ENCODE results near the gene BCCIP. TPM values are rescaled to one million over a fixed set of nuclear protein-coding genes. Genes with fewer than 3 reads are reported as not detected.

The BCCIP gene
- polyA plus RNA-seq, result 10 to 100 TPM; 53.8 to 74.9 (median 63.6) TPM

GRCh38 chr10:125822878-125823662 is at the start of gene BCCIP, which contains the start of gene UROS:
Gene BCCIP (plus strand): TSS chr10:125823546. CDS start chr10:125823558, 12 bp downstream.
Gene UROS (minus strand): TSS chr10:125823258. CDS start chr10:125816499, 6,759 bp downstream.
- peak within 1 kb of the TSS; percentile 78 to 88 (median 84) for H3K4me3 Mint-ChIP-seq
- peaks cover 4 to 6% of the 10 kb centered on the region in 2 donors for H3K4me1 Mint-ChIP-seq

GRCh38 chr10:125773687-125774543 is 49.4 kb upstream of the BCCIP start:
- Mint-ChIP-seq H3K4me3 (no peak overlapping the region), H3K27me3 (ENCODE audit: low read depth in 3 of 3) (peaks cover 0 to 1% (median 1%) of the 10 kb centered on the region in 3 donors), H3K9me3 (peaks cover 0 to 1% (median 0%) of the 10 kb centered on the region in 6 donors), H3K4me1 (no peaks in the 10 kb centered on the region), H3K36me3 (peaks cover 0 to 5% (median 0%) of the 10 kb centered on the region in 3 donors), H3K27ac (no peak overlapping the region)
- DNase-seq, result no peak

More at GRCh38 chr10:125822878-125823662, at the start of gene BCCIP, which contains the start of gene UROS:
- peak within 1 kb of the TSS in 3 of 6 donors; percentile 74 to 89 (median 88) for H3K27ac Mint-ChIP-seq
- DNase-seq, result peak; percentile 94 to 97 (median 96)
- no peaks in the 10 kb centered on the region for H3K9me3 Mint-ChIP-seq
- peaks cover 3 to 6% (median 4%) of the 10 kb centered on the region in 3 donors for H3K36me3 Mint-ChIP-seq
- peaks cover 0 to 3% (median 2%) of the 10 kb centered on the region in 3 donors for H3K27me3 Mint-ChIP-seq (ENCODE audit: low read depth in 3 of 3)

DNA sequence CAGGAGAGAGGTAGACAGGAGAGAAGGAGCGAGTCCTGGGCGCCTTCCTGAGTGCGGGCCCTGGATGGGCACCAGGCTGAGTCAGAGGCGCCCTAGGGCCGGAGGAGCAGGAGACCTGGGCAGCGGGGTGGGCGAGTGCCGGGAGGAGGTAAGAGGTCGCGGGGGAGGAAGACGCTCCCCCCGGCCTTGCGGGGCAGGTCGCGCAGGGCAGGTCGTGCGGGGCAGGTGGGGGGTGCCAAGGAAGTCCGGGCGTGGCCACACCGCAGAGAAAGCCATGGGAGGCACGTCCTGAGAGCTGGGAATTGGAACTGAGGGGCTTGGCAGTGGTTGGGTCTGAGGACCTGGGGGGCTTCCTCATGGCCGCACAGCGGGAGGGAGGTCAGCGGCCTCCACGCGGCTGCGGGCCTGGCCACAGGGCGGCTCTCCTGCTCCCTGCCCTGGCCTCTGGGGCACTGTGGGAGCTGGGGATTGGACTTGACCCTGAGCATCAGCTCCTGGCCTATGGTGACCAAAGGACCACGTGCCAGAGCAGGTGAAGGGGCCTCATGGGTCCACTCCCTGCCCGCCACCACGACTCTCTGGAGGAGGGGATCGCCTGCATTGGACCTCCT is 48.7 kb upstream of the BCCIP start:
- Mint-ChIP-seq H3K27me3 (ENCODE audit: low read depth in 3 of 3) (peaks cover 0 to 1% (median 1%) of the 10 kb centered on the region in 3 donors), H3K36me3 (peaks cover 0 to under 1% (median 0%) of the 10 kb centered on the region in 3 donors), H3K27ac (no peak overlapping the region), H3K9me3 (peaks cover 0 to 1% (median 0%) of the 10 kb centered on the region in 6 donors), H3K4me1 (no peaks in the 10 kb centered on the region), H3K4me3 (no peak overlapping the region)
- no peak for DNase-seq

- H3K27ac Mint-ChIP-seq, result no peak within 1 kb of the TSS
- no peaks in the 10 kb centered on the region for H3K4me1 Mint-ChIP-seq
- peaks cover 0 to 1% (median 1%) of the 10 kb centered on the region in 3 donors for H3K27me3 Mint-ChIP-seq (ENCODE audit: low read depth in 3 of 3)
- DNase-seq, result no peak
- no peak within 1 kb of the TSS for H3K4me3 Mint-ChIP-seq
- peaks cover 0 to 1% (median 0%) of the 10 kb centered on the region in 6 donors for H3K9me3 Mint-ChIP-seq
- H3K36me3 Mint-ChIP-seq, result peaks cover 0 to 3% (median 0%) of the 10 kb centered on the region in 3 donors
These were observed 47.7 kb upstream of the BCCIP start, which contains the start of gene MMP21 for GRCh38 chr10:125775491-125776106. Gene MMP21 (minus strand): TSS chr10:125775821. CDS start chr10:125775821, 0 bp downstream.

DNA sequence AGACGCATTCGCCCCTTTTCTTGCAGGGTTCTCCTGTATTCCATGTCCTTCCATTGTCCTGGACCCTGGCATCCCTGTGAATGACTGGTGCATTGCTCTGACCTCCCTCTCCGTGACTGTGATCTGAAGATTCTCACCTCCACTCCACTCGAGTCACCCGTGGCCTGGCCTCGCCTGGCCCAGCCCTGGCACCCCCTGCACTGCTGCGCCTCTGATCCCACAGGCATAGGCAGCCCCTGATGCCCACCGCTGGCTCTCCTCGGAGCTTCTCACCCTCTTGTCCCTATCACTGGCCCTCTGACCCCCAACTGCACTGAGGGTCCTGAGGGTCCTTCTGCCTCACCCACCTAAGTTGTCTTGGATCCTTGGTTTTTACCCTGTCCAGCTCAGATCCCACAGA is 45.5 kb upstream of the BCCIP start:
- Mint-ChIP-seq H3K27me3 (ENCODE audit: low read depth in 3 of 3) (peaks cover 0 to 1% (median 1%) of the 10 kb centered on the region in 3 donors), H3K4me3 (no peak overlapping the region), H3K9me3 (peaks cover 0 to 1% (median 0%) of the 10 kb centered on the region in 6 donors), H3K27ac (no peak overlapping the region), H3K4me1 (no peaks in the 10 kb centered on the region), H3K36me3 (peaks cover 0 to 3% (median 0%) of the 10 kb centered on the region in 3 donors)
- no peak for DNase-seq

DNA sequence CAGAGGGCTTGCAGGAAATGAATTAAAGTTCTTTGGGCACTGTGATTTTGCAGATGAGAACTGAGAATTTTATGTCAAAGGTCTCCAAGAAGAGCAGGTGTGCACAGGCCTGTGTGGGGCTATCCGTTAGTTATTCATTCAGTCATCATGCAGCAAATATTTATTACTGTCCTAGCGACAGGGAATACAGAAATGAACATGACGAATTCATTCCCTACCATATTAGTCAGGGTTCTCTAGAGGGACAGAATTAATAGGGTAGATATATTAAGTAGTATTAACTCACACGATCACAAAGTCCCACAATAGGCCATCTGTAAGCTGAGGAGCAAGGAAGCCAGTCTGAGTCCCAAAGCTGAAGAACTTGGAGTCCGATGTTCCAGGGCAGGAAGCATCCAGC is 44.8 kb upstream of the BCCIP start:
- peaks cover 0 to 1% (median 0%) of the 10 kb centered on the region in 6 donors for H3K9me3 Mint-ChIP-seq
- H3K4me3 Mint-ChIP-seq, result no peak overlapping the region
- no peaks in the 10 kb centered on the region for H3K4me1 Mint-ChIP-seq
- DNase-seq, result no peak
- no peak overlapping the region for H3K27ac Mint-ChIP-seq
- H3K27me3 Mint-ChIP-seq (ENCODE audit: low read depth in 3 of 3), result peaks cover 0 to 1% (median 1%) of the 10 kb centered on the region in 3 donors
- H3K36me3 Mint-ChIP-seq, result peaks cover 0 to 3% (median 0%) of the 10 kb centered on the region in 3 donors

GRCh38 chr10:125779403-125780327 is 43.7 kb upstream of the BCCIP start:
- no peak for DNase-seq

GRCh38 chr10:125781374-125781773 is 42.0 kb upstream of the BCCIP start:
- no peaks in the 10 kb centered on the region for H3K9me3 Mint-ChIP-seq
- H3K27ac Mint-ChIP-seq, result no peak overlapping the region
- H3K36me3 Mint-ChIP-seq, result peaks cover 5 to 13% (median 6%) of the 10 kb centered on the region in 3 donors
- DNase-seq, result no peak
- no peak overlapping the region for H3K4me3 Mint-ChIP-seq
- no peaks in the 10 kb centered on the region for H3K4me1 Mint-ChIP-seq
- peaks cover 0 to 1% (median 1%) of the 10 kb centered on the region in 3 donors for H3K27me3 Mint-ChIP-seq (ENCODE audit: low read depth in 3 of 3)

More at GRCh38 chr10:125779403-125780327, 43.7 kb upstream of the BCCIP start:
- no peaks in the 10 kb centered on the region for H3K4me1 Mint-ChIP-seq
- peaks cover 0 to 6% (median 0%) of the 10 kb centered on the region in 3 donors for H3K36me3 Mint-ChIP-seq
- H3K4me3 Mint-ChIP-seq, result no peak overlapping the region
- peaks cover 0 to 1% (median 1%) of the 10 kb centered on the region in 3 donors for H3K27me3 Mint-ChIP-seq (ENCODE audit: low read depth in 3 of 3)
- H3K27ac Mint-ChIP-seq, result peak overlapping the region in 1 of 6 donors; percentile 13
- no peaks in the 10 kb centered on the region for H3K9me3 Mint-ChIP-seq

DNA sequence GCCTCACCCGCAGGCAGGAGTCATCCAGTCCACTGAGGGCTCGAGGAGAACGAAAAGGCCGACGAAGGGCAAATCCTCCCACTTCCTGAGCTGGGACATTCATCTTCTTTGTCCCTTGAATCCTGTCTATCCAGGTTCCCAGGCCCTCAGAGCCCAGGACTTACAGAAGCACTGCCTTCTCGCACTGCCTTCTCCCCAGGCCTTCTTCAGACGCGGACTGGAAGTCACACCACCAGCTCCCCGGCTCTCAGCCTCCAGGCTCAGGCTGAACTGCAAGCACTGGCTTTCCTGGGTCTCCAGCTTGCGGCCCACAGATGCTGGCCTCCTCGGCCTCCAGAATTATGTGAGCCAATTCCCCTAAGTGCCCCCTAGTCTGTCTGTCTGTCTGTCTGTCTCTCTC is 41.3 kb upstream of the BCCIP start:
- H3K27me3 Mint-ChIP-seq (ENCODE audit: low read depth in 3 of 3), result peaks cover 0 to 1% (median 1%) of the 10 kb centered on the region in 3 donors
- H3K4me1 Mint-ChIP-seq, result no peaks in the 10 kb centered on the region
- no peak for DNase-seq
- no peak overlapping the region for H3K4me3 Mint-ChIP-seq
- no peak overlapping the region for H3K27ac Mint-ChIP-seq
- H3K36me3 Mint-ChIP-seq, result peaks cover 5 to 13% (median 6%) of the 10 kb centered on the region in 3 donors
- H3K9me3 Mint-ChIP-seq, result no peaks in the 10 kb centered on the region

DNA sequence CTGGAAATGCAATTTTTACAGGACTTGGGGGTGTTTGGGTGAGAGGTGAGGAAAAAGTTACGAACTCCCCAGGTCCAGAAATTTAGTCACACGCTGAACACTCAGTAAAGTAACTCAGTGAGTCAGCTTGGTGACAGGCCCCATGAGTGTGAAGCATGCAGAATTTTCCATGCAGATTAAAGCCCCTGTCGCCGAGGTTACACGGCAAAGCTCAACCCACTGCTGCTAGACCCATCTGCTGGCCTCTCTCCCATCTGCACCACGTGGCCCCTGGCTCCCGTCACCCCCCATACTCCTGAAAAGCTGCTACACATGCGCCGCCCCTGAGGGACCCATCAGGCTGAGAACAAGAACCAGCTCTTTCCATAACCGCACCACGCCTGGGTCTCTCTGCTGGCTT is 40.7 kb upstream of the BCCIP start:
- no peaks in the 10 kb centered on the region for H3K9me3 Mint-ChIP-seq
- H3K4me1 Mint-ChIP-seq, result peaks cover 4 to 5% of the 10 kb centered on the region in 2 donors
- H3K4me3 Mint-ChIP-seq, result no peak overlapping the region
- H3K27ac Mint-ChIP-seq, result no peak overlapping the region
- peaks cover 0 to 1% (median 1%) of the 10 kb centered on the region in 3 donors for H3K27me3 Mint-ChIP-seq (ENCODE audit: low read depth in 3 of 3)
- H3K36me3 Mint-ChIP-seq, result peaks cover 5 to 13% (median 10%) of the 10 kb centered on the region in 3 donors
- no peak for DNase-seq

GRCh38 chr10:125783408-125783807 is 39.9 kb upstream of the BCCIP start:
- H3K27me3 Mint-ChIP-seq (ENCODE audit: low read depth in 3 of 3), result no peaks in the 10 kb centered on the region
- peaks cover 11 to 13% of the 10 kb centered on the region in 2 donors for H3K4me1 Mint-ChIP-seq
- no peak overlapping the region for H3K27ac Mint-ChIP-seq
- DNase-seq, result no peak
- H3K4me3 Mint-ChIP-seq, result no peak overlapping the region
- peaks cover 5 to 17% (median 13%) of the 10 kb centered on the region in 3 donors for H3K36me3 Mint-ChIP-seq
- H3K9me3 Mint-ChIP-seq, result no peaks in the 10 kb centered on the region

DNA sequence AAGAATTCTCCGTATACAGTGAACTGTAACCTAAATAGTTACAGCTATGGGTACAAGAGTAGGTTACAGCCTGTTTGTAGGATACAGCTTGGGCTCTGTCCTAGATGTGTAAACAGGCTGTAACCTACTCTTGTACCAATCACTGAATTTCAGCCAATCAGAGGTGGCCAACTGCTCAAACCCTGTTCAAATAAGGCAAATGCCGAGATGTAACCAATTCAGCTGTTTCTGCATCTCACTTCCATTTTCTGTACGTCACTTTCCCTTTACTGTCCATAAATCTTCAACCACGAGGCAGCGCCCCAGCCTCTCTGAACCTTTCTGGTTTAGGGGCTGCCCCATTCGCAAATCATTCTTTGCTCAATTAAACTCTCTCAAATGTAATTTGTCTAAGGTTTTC is 39.4 kb upstream of the BCCIP start:
- Mint-ChIP-seq H3K4me3 (no peak overlapping the region), H3K9me3 (no peaks in the 10 kb centered on the region), H3K4me1 (peaks cover 16 to 18% of the 10 kb centered on the region in 2 donors), H3K27ac (peak overlapping the region in 2 of 6 donors; percentile 23 to 83), H3K36me3 (peaks cover 5 to 18% (median 13%) of the 10 kb centered on the region in 3 donors), H3K27me3 (ENCODE audit: low read depth in 3 of 3) (no peaks in the 10 kb centered on the region)
- DNase-seq, result no peak

Data from immature natural killer cell (primary cell).